ENCODE data around the gene YES1.

GRCh38 chr18:686339-687111 lies 125.5 kb downstream of the YES1 start:
- no peak for TF ChIP-seq ZNF274 (IDR thresholded peaks at IDR 0.05; ENCODE audit: low read depth, low read length)
- no peak for TF ChIP-seq YY1 (IDR thresholded peaks at IDR 0.05; ENCODE audit: insufficient read depth, insufficient read length)
- TF ChIP-seq SUZ12 (IDR thresholded peaks at IDR 0.05; ENCODE audit: extremely low read depth, insufficient read depth, insufficient read length), result no peak
